Fibroblast of lung (primary cell): ENCODE data around the gene RBM20. TPM values are rescaled to one million over a fixed set of nuclear protein-coding genes. Genes with fewer than 3 reads are reported as not detected.

ENCODE experiments used
- DNase-seq, 2 donors: peaks; one replicate each; pipeline versions ENCODE4 v3.0.0 to v3.0.0-alpha.2; 2010; ENCODE audit warnings: low read depth in 2 of 2
- H2AFZ ChIP-seq: 2 replicates; pipeline ENCODE4 v1.5.1; 2012; ENCODE audit warnings: low read length, control low read depth, inconsistent platforms
- H3K27ac ChIP-seq: 2 replicates; pipeline ENCODE4 v1.5.1; 2011; ENCODE audit warnings: low read length, control low read depth; ENCODE audit not compliant: insufficient read depth
- H3K27me3 ChIP-seq: 2 replicates; pipeline ENCODE4 v1.5.1; 2011; ENCODE audit warnings: mild to moderate bottlenecking, low read length; ENCODE audit not compliant: control insufficient read depth, insufficient read depth
- H3K36me3 ChIP-seq: 2 replicates; pipeline ENCODE4 v1.5.1; 2011; ENCODE audit warnings: low read length; ENCODE audit not compliant: control insufficient read depth, insufficient read depth
- H3K4me1 ChIP-seq: 2 replicates; pipeline ENCODE4 v1.5.1; 2011; ENCODE audit warnings: low read length; ENCODE audit not compliant: control insufficient read depth, insufficient read depth; ENCODE audit errors: extremely low read depth
- H3K4me2 ChIP-seq: 2 replicates; pipeline ENCODE4 v1.5.1; 2011; ENCODE audit warnings: low read length, control low read depth; ENCODE audit not compliant: insufficient read depth; ENCODE audit errors: extremely low read depth
- H3K4me3 ChIP-seq, 4 experiments: fragments of 200-600 bp in 1 of 4; sonication (generic) in 1 of 4; replicated peaks in 1 of 4; 2 replicates each; pipeline ENCODE4 v1.5.1; 2011 to 2016; ENCODE audit warnings: low read length in 4 of 4, low read depth in 3 of 4, mild to moderate bottlenecking in 3 of 4, control low read depth in 2 of 4, inconsistent platforms in 1 of 4, mixed read lengths in 1 of 4; ENCODE audit not compliant: insufficient read depth in 1 of 4; ENCODE audit errors: control extremely low read depth in 1 of 4
- H3K79me2 ChIP-seq: 2 replicates; pipeline ENCODE4 v1.5.1; 2012; ENCODE audit warnings: mild to moderate bottlenecking, low read length, inconsistent platforms; ENCODE audit not compliant: control insufficient read depth, insufficient read depth
- H3K9ac ChIP-seq: 2 replicates; pipeline ENCODE4 v1.5.1; 2011; ENCODE audit warnings: mild to moderate bottlenecking, low read length, control low read depth; ENCODE audit not compliant: insufficient read depth
- H3K9me3 ChIP-seq: 2 replicates; pipeline ENCODE4 v1.5.1; 2012; ENCODE audit warnings: low read depth, low read length; ENCODE audit not compliant: control insufficient read depth, insufficient read depth
- H4K20me1 ChIP-seq: 2 replicates; pipeline ENCODE4 v1.5.1; 2011; ENCODE audit warnings: low read length; ENCODE audit not compliant: control insufficient read depth, insufficient read depth; ENCODE audit errors: extremely low read depth
- CTCF ChIP-seq, 2 donors: IDR thresholded peaks in 1 of 2; conservative IDR thresholded peaks in 1 of 2; 1 replicate in 1 of 2; 2 replicates in 1 of 2; pipeline ENCODE4 v1.5.1; 2011 to 2012; ENCODE audit warnings: low read length in 2 of 2, control low read depth in 1 of 2, inconsistent platforms in 1 of 2, low read depth in 1 of 2, mild to moderate bottlenecking in 1 of 2
- EZH2 ChIP-seq: IDR thresholded peaks from 2 replicates; pipeline ENCODE4 v1.5.1; 2012; ENCODE audit warnings: low read length, control low read depth, mild to moderate bottlenecking; ENCODE audit errors: missing control alignments
- polyA plus RNA-seq, 2 donors: library from polyadenylated mRNA; depleted of rRNA in 1 of 2; stranded (reverse) in 1 of 2; unstranded in 1 of 2; fragments of >200 nt; gene quantifications; 2 replicates each; pipeline ENCODE4 v1.2.1, GENCODE V29; 2011 to 2012; ENCODE audit warnings: missing spikeins in 1 of 2
- total RNA-seq: library from RNA; depleted of rRNA; stranded (reverse); fragments of >200 nt; gene quantifications from 2 replicates; pipeline ENCODE4 v1.2.1, GENCODE V29; 2014

RBM20 gene
- total and polyA plus RNA-seq, 2 donors (not counting 1 experiment from before 2014, with no cell fraction given) = under 0.01 to 0.05 TPM

- DNase-seq = no peak
- H3K4me3 ChIP-seq = no peak overlapping the region
- no peaks in the 10 kb centered on the region for H3K79me2 ChIP-seq
- no peak overlapping the region for H3K27ac ChIP-seq
- no peaks in the 10 kb centered on the region for H3K4me1 ChIP-seq
- peaks cover 2% of the 10 kb centered on the region for H3K27me3 ChIP-seq
- no peak for TF ChIP-seq EZH2
- no peak for TF ChIP-seq CTCF (conservative IDR thresholded peaks at IDR 0.05 in 1 of 2, IDR thresholded peaks at IDR 0.05 in 1 of 2; ENCODE audit: low read depth in 1 of 2, low read length in 2 of 2)
- H3K9ac ChIP-seq = no peak overlapping the region
- no peaks in the 10 kb centered on the region for H3K36me3 ChIP-seq
- no peaks in the 10 kb centered on the region for H3K9me3 ChIP-seq
- H4K20me1 ChIP-seq = no peaks in the 10 kb centered on the region
- no peak overlapping the region for H2AFZ ChIP-seq
- no peak overlapping the region for H3K4me2 ChIP-seq
Measured at GRCh38 chr10:110696436-110696835, 52.3 kb downstream of the RBM20 start.

GRCh38 chr10:110698340-110698739, 54.2 kb downstream of the RBM20 start:
- Histone ChIP-seq H3K79me2 (no peaks in the 10 kb centered on the region), H3K9me3 (no peaks in the 10 kb centered on the region), H3K27me3 (peaks cover 2% of the 10 kb centered on the region), H3K4me2 (no peak overlapping the region), H3K36me3 (no peaks in the 10 kb centered on the region), H3K4me1 (no peaks in the 10 kb centered on the region), H2AFZ (no peak overlapping the region), H3K9ac (no peak overlapping the region), H4K20me1 (no peaks in the 10 kb centered on the region), H3K27ac (no peak overlapping the region), H3K4me3 (no peak overlapping the region)
- TF ChIP-seq EZH2 = no peak
- TF ChIP-seq CTCF (conservative IDR thresholded peaks at IDR 0.05 in 1 of 2, IDR thresholded peaks at IDR 0.05 in 1 of 2; ENCODE audit: low read depth in 1 of 2, low read length in 2 of 2) = no peak
- DNase-seq = no peak

GRCh38 chr10:110698782-110699201, 54.7 kb downstream of the RBM20 start:
- Histone ChIP-seq H3K36me3 (no peaks in the 10 kb centered on the region), H3K4me2 (no peak overlapping the region)

More at GRCh38 chr10:110698782-110699201, 54.7 kb downstream of the RBM20 start:
- Histone ChIP-seq H3K27me3 (peaks cover 2% of the 10 kb centered on the region), H3K4me1 (no peaks in the 10 kb centered on the region), H3K9ac (no peak overlapping the region), H2AFZ (no peak overlapping the region), H3K4me3 (no peak overlapping the region), H3K9me3 (no peaks in the 10 kb centered on the region), H4K20me1 (no peaks in the 10 kb centered on the region), H3K79me2 (no peaks in the 10 kb centered on the region), H3K27ac (no peak overlapping the region)
- no peak for TF ChIP-seq EZH2
- TF ChIP-seq CTCF (conservative IDR thresholded peaks at IDR 0.05 in 1 of 2, IDR thresholded peaks at IDR 0.05 in 1 of 2; ENCODE audit: low read depth in 1 of 2, low read length in 2 of 2) = no peak
- peak in 1 of 2 donors; percentile 21 for DNase-seq
